Left ventricle myocardium inferior (tissue), 1 donor: ENCODE data around the gene DLGAP4. TPM values are rescaled to one million over a fixed set of nuclear protein-coding genes. Genes with fewer than 3 reads are reported as not detected.
A peak's percentile ranks its signal among the peaks of the same experiment; 100 is the strongest.

Experiments used
- DNase-seq: peaks from one replicate; pipeline ENCODE4 v3.0.0-alpha.2; 2020
- H3K27ac ChIP-seq: fragments of 200-600 bp; replicated peaks from 2 replicates; pipeline ENCODE4 v1.8.0; 2021
- H3K27me3 ChIP-seq: fragments of 200-600 bp; 2 replicates; pipeline ENCODE4 v1.8.0; 2021; ENCODE audit warnings: low read depth
- H3K36me3 ChIP-seq: fragments of 200-600 bp; 2 replicates; pipeline ENCODE4 v1.8.0; 2021
- H3K4me1 ChIP-seq: fragments of 200-600 bp; 2 replicates; pipeline ENCODE4 v1.8.0; 2021
- H3K4me3 ChIP-seq: fragments of 200-600 bp; 2 replicates; pipeline ENCODE4 v1.8.0; 2021; ENCODE audit warnings: mild to moderate bottlenecking, moderate library complexity
- H3K9me3 ChIP-seq: fragments of 200-600 bp; replicated peaks from 2 replicates; pipeline ENCODE4 v1.8.0; 2021
- intact Hi-C: fragments of 100-400 bp; cut with micrococcal nuclease; formaldehyde crosslinking; loops from one replicate; pipeline ENCODE4 v1.11.0; 2022
- long read RNA-seq: library from polyadenylated mRNA; unstranded; transcript quantifications from one replicate; pipeline ENCODE4 v2.0.0, GENCODE V29; 2021
- total RNA-seq: library from RNA; stranded (reverse); fragmentation: NEBNext Ultra II Directional; extraction: Animal tissue kit (Norgen Biotek cat#: 25700); gene quantifications from one replicate; pipeline ENCODE4 v1.2.1, GENCODE V29; 2021
- TF ChIP-seq, protein P1 (sequence below): fragments of 200-600 bp; IDR thresholded peaks from 2 replicates; pipeline ENCODE4 v1.8.0; 2021; ENCODE audit warnings: antibody characterized with exemption, mild to moderate bottlenecking, borderline replicate concordance
- donor health status: DM: no; HTN: yes; CAD: no; lungs with severe emphysema.

DLGAP4 gene, protein sequence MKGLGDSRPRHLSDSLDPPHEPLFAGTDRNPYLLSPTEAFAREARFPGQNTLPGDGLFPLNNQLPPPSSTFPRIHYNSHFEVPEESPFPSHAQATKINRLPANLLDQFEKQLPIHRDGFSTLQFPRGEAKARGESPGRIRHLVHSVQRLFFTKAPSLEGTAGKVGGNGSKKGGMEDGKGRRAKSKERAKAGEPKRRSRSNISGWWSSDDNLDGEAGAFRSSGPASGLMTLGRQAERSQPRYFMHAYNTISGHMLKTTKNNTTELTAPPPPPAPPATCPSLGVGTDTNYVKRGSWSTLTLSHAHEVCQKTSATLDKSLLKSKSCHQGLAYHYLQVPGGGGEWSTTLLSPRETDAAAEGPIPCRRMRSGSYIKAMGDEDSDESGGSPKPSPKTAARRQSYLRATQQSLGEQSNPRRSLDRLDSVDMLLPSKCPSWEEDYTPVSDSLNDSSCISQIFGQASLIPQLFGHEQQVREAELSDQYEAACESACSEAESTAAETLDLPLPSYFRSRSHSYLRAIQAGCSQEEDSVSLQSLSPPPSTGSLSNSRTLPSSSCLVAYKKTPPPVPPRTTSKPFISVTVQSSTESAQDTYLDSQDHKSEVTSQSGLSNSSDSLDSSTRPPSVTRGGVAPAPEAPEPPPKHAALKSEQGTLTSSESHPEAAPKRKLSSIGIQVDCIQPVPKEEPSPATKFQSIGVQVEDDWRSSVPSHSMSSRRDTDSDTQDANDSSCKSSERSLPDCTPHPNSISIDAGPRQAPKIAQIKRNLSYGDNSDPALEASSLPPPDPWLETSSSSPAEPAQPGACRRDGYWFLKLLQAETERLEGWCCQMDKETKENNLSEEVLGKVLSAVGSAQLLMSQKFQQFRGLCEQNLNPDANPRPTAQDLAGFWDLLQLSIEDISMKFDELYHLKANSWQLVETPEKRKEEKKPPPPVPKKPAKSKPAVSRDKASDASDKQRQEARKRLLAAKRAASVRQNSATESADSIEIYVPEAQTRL
- 51.7 TPM for total RNA-seq
- long read RNA-seq, transcript DLGAP4-202 (7 exons, 2,392 nt): major isoform, 9 of 36 reads
- long read RNA-seq, transcript DLGAP4-206 (7 exons, 3,110 nt): minor isoform, 5 of 36 reads
- long read RNA-seq, partial matches to known transcripts: 8 of 36 reads
- long read RNA-seq, other reads (novel, unspliced or antisense): 13 of 36 reads

DNA sequence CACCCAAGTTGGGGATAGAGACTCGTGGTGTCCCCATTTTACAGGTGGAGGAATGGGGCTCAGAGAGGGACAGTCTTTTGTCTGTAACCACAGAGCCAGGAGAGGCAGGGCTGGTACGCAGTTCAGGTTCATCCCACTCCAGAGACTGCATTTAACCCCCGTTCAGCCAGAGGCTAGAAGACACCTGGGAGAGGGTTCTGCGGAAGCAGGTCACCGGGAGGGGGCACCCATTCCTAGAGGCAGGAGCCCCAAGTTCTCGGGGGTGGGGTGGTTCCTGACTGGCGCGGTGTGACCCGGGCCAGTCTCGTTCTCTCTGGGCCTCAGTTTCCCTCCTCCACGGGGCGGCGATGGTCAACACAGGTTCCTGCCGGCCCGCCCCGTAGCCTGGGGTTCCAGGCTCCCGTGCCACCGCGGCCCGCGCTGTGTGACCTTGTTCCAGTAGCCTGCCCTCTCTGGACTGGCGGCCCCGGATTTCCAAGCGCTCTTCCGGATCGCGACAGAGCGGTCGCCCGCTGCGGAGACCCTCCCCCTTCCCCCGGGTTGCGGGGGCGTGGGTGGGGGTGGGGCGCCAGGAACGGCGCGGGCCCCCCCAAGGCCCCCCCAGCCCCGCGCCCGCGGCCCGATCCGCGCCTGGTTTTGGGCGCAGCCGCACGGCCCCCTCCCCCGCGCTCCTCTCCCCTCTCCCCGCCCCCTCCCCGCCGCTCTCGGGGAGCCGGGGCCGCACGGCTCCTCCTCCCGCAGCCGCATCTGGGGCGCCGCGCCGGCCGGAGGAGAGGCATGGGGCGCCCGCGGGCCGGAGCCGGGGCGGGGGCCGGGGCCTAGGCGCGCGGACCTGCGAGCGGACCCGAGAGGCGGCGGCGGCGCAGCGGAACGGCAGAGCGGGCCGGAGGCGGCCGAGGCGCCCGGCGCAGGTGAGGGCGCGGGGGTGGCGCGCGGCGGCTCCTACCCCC lies at the start of gene DLGAP4:
DLGAP4 (plus strand) TSS at position 738 of the 950 bp plus-strand sequence. CDS start 125,379 bp downstream, outside the sequence.
- Histone ChIP-seq H3K36me3 (no peaks in the 10 kb centered on the region), H3K27me3 (peaks cover 100% of the 10 kb centered on the region), H3K27ac (no peak within 1 kb of the TSS), H3K4me3 (peak within 1 kb of the TSS; percentile 51), H3K9me3 (no peaks in the 10 kb centered on the region), H3K4me1 (peaks cover 13% of the 10 kb centered on the region)
- TF ChIP-seq, protein P1, sequence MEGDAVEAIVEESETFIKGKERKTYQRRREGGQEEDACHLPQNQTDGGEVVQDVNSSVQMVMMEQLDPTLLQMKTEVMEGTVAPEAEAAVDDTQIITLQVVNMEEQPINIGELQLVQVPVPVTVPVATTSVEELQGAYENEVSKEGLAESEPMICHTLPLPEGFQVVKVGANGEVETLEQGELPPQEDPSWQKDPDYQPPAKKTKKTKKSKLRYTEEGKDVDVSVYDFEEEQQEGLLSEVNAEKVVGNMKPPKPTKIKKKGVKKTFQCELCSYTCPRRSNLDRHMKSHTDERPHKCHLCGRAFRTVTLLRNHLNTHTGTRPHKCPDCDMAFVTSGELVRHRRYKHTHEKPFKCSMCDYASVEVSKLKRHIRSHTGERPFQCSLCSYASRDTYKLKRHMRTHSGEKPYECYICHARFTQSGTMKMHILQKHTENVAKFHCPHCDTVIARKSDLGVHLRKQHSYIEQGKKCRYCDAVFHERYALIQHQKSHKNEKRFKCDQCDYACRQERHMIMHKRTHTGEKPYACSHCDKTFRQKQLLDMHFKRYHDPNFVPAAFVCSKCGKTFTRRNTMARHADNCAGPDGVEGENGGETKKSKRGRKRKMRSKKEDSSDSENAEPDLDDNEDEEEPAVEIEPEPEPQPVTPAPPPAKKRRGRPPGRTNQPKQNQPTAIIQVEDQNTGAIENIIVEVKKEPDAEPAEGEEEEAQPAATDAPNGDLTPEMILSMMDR: no peak
- intact Hi-C loops: no loop called here
- DNase-seq: no peak

DNA sequence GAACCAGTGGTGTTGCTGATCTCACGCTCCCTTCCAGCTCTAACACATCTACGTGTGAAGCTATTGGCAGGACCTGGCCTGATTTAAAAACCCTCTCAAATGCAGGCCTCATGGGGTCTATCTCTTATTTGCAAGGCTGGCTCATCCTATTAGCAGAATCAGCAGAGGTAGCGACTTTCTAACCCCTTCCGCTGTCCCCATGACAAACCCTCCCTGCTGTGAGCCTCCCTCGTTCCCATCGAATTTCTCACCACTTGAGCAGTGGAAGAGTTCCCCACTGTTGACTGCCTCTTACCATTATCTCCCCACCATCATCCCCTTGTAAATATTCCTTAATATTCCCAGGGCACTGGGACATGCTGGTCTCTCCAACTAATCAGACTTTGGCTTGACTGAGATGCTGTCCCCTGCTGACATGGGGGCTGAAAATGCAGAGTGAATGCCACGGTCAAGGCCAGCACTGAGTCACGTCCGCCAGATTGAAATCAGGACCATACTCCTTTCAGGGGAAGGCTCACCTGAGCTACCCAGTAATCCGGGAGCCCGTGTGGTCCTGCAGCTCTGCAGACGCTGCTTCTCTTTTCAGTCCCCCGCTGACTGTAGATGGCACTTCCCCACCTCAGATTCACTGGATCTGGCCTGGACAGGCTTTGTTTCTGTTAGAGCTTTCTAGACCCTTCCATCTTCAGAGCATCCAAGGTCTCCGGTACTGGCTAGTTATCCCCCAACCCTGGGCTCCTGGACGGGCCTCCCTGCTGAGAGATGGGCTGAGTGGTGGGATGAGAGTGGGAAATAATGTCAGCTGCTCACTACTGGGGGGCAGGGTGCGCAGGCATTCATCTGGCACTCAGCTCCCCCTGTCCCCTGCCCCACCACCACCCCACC lies 46.7 kb upstream of the DLGAP4 start:
- intact Hi-C loops: no loop called here
- Histone ChIP-seq H3K4me3 (no peak overlapping the region), H3K36me3 (peaks cover 28% of the 10 kb centered on the region), H3K27ac (no peak overlapping the region), H3K9me3 (no peaks in the 10 kb centered on the region), H3K4me1 (no peaks in the 10 kb centered on the region), H3K27me3 (no peaks in the 10 kb centered on the region)
- no peak for DNase-seq
- TF ChIP-seq, protein P1: no peak

DNA sequence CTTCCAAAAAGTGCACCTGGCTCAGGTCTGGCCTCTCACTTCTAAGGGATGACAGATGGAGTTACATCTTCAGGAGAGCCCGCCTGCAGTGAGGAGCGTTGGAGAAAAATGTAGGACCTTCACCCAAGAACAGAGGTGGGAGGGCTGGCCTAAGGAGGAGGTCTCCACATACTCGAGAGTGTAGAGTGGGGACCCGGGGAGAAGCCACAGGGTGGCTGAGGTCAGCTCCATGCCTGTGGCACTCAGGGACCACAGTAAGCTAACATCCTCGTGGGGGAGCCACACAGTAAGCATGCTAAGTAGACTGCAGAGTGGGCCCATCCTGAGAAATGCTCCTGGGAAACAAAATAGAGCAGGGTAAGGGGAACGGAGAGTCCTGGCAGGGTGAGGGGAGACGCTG lies 45.8 kb upstream of the DLGAP4 start:
- no peak overlapping the region for H3K4me3 ChIP-seq
- no peaks in the 10 kb centered on the region for H3K27me3 ChIP-seq
- H3K36me3 ChIP-seq: peaks cover 20% of the 10 kb centered on the region
- TF ChIP-seq, protein P1: no peak
- H3K4me1 ChIP-seq: no peaks in the 10 kb centered on the region
- H3K27ac ChIP-seq: no peak overlapping the region
- no peaks in the 10 kb centered on the region for H3K9me3 ChIP-seq
- no peak for DNase-seq
- intact Hi-C loops: no loop called here

DNA sequence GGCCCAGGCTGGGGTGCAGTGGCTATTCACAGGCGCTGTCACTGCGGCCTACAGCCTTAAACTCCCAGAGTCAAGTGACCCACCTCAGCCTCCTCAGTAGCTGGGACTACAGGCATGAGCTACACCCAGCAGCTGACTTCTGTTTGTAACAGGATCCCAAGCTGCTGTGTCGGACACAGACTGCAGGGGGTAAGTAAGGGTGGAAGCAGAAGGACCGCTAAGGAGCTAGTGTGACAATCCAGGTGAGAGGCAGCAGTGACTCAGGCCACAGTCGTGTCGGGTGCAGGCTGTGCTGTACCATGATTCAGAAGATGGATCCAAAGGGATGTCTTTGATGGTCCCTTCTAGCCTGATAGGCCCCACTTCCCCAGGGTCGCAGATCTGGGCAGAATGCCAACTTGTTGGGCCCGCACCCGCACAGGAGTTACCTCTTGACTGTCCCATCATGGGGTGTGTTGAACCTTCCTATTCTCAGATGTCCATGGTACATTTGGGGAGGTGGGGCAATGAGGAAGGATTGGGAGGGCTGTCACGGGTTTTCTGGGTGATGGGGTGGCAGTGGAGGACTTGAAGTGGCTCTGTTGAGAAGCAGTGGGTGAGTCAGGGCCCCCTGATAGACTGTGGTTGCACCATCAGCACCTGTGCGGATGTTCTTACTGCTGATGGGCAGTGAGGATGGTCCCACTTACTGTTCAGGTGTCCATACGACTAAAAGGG lies 44.6 kb upstream of the DLGAP4 start:
- peaks cover 8% of the 10 kb centered on the region for H3K36me3 ChIP-seq
- intact Hi-C loops: no loop called here
- no peaks in the 10 kb centered on the region for H3K9me3 ChIP-seq
- no peaks in the 10 kb centered on the region for H3K4me1 ChIP-seq
- no peak overlapping the region for H3K4me3 ChIP-seq
- TF ChIP-seq, protein P1: no peak
- no peak overlapping the region for H3K27ac ChIP-seq
- no peaks in the 10 kb centered on the region for H3K27me3 ChIP-seq
- no peak for DNase-seq
